Measurements from ENCODE around the gene FAM162B. TPM values are rescaled to one million over a fixed set of nuclear protein-coding genes. Genes with fewer than 3 reads are reported as not detected.

FAM162B gene
- total RNA-seq (12.3 TPM), polyA plus RNA-seq (ENCODE audit: insufficient read depth in 1 of 8, insufficient read length in 8 of 8, low replicate concordance in 1 of 8) (1 to 10 TPM; 4.6 to 9.3 (median 6.8) TPM)
- long read RNA-seq, donor 1, partial matches to known transcripts: 0 of 4 reads
- long read RNA-seq, donor 1, other reads (novel, unspliced or antisense): 0 of 4 reads
- long read RNA-seq, donor 2: 0 reads
- long read RNA-seq, donor 3, transcript FAM162B-201 (4 exons, 1,036 nt): major isoform, 6 of 6 reads
- long read RNA-seq, donor 3, partial matches to known transcripts: 0 of 6 reads
- long read RNA-seq, donor 3, other reads (novel, unspliced or antisense): 0 of 6 reads
- long read RNA-seq, donor 4, partial matches to known transcripts: 0 of 4 reads
- long read RNA-seq, donor 4, other reads (novel, unspliced or antisense): 0 of 4 reads
- long read RNA-seq, donor 5, transcript FAM162B-201 (4 exons, 1,036 nt): major isoform, 8 of 8 reads
- long read RNA-seq, donor 5, partial matches to known transcripts: 0 of 8 reads
- long read RNA-seq, donor 5, other reads (novel, unspliced or antisense): 0 of 8 reads
- long read RNA-seq, donor 6, partial matches to known transcripts: 0 of 3 reads
- long read RNA-seq, donor 6, other reads (novel, unspliced or antisense): 0 of 3 reads
- long read RNA-seq, donor 7, partial matches to known transcripts: 0 of 4 reads
- long read RNA-seq, donor 7, other reads (novel, unspliced or antisense): 0 of 4 reads
- long read RNA-seq, donor 8, partial matches to known transcripts: 0 of 2 reads
- long read RNA-seq, donor 8, other reads (novel, unspliced or antisense): 0 of 2 reads
- long read RNA-seq, donor 9, partial matches to known transcripts: 0 of 1 reads
- long read RNA-seq, donor 9, other reads (novel, unspliced or antisense): 0 of 1 reads
- long read RNA-seq, donor 10, partial matches to known transcripts: 5 of 8 reads
- long read RNA-seq, donor 10, other reads (novel, unspliced or antisense): 0 of 8 reads
- long read RNA-seq, donor 11, transcript FAM162B-201 (4 exons, 1,036 nt): major isoform, 8 of 8 reads
- long read RNA-seq, donor 11, partial matches to known transcripts: 0 of 8 reads
- long read RNA-seq, donor 11, other reads (novel, unspliced or antisense): 0 of 8 reads

DNA sequence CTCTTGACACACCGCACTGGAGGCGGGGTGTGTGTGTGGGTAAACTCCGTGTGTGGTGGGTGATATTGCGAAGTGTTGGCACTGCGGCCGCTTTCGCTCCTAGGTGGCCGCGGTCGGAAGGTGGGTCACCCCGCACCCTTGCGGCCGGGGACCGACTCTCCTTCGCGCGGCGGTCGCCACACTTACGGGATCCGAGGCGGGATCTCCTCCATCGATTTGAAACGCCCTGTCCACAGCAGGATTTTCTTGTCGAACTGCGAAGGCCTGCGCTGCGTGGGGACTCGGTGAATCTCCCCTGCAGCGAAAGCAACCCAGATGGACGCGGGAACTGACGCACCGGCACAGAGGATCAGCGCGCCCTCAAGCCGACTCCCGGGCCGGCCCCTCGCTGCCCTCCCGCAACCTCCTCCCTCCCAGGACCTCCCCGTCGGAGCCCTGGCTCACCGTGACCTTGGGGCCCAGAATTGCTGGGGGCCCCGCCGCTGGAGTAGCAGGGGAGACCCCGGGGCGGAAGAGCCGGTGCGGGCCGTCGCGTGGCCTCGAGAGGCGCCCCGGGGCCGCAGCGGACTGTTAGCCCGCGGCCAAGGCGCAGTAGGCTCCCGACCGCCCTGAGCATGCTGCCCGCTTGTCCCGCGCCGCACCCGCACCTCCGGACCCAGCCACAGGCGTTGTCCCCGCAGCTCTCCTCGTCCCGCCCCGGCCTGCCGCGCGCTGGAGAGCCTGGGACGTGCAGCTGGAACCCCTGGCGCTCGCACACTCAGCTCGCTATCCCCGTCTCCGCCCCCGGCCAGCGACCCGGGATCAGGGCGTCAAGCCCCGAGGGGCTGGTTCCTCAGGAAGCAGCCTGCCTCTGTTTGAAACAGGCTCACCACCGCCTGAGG lies at the start of gene FAM162B:
TSS of gene FAM162B (minus strand) at position 759 of the 881 bp plus-strand sequence. CDS start at position 616, 143 bp downstream.
- H3K4me1 ChIP-seq (ENCODE audit: control insufficient read depth, insufficient read depth, low read length): peaks cover 3% of the 10 kb centered on the region
- WGBS (ENCODE audit: insufficient coverage): under 1% methylated on average over 78 of the region's 89 CpGs
- H3K9me3 ChIP-seq (replicated peaks; ENCODE audit: control insufficient read depth, low read depth, low read length): no peaks in the 10 kb centered on the region
- peak within 1 kb of the TSS; percentile 52 for H3K4me3 ChIP-seq (ENCODE audit: low read length)
- peak; percentile 77 for DNase-seq
- H3K27ac ChIP-seq (ENCODE audit: low read length): no peak within 1 kb of the TSS
- H3K27me3 ChIP-seq (ENCODE audit: control insufficient read depth, insufficient read depth, low read length): peaks cover 27% of the 10 kb centered on the region
- no peaks in the 10 kb centered on the region for H3K36me3 ChIP-seq (ENCODE audit: control insufficient read depth, insufficient read depth, low read length)

DNA sequence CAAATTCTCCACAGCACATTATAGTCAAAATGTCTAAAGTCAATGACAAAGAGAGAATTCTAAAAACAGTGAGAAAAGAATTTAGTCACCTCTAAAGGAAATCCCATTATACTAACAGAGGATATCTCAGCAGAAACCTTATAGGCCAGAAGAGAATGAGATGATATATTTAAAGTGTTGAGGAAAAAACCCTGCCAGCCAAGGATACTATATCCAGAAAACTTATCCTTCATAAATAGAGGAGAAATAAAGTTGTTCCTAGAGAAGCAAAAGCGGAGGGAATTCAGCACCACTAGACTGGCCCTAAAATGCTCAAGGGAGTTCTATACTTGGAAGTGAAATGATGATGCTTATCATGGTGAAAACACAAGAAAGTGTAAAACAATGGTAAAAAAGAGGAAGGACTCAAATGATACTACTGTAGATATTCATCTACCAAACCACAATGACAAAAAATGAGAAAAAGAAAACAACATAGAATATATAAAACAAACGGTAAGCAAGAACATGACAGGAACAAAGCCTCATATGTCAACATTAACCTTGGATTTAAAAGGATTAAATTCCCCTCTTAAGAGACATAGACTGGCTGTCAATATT lies 46.6 kb upstream of the FAM162B start:
- Histone ChIP-seq H3K9me3 (replicated peaks; ENCODE audit: control insufficient read depth, low read depth, low read length) (no peaks in the 10 kb centered on the region), H3K27me3 (ENCODE audit: control insufficient read depth, insufficient read depth, low read length) (no peaks in the 10 kb centered on the region), H3K4me3 (ENCODE audit: low read length) (no peak overlapping the region), H3K36me3 (ENCODE audit: control insufficient read depth, insufficient read depth, low read length) (no peaks in the 10 kb centered on the region), H3K27ac (ENCODE audit: low read length) (no peak overlapping the region), H3K4me1 (ENCODE audit: control insufficient read depth, insufficient read depth, low read length) (no peaks in the 10 kb centered on the region)
- no CpG with 5 or more reads among the region's 2 CpGs for WGBS (ENCODE audit: insufficient coverage)
- no peak for DNase-seq

DNA sequence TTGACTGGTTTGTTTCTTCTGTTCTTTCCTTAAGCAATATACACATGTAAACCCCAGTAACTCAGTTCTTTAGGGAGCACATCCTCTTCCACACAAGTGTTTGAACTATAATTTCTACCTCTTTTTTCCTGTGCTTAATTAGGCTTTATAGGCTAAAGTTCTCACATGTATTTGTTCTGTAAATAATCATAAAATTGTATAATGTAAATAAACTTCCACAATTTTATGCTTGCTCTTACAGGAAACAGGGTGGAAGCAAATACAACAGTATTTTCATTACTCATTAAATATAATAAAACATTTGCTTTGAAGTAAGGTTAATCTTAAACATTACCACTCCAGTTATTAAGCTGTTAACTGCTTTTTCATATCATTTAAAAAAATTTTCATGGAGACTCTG lies 36.5 kb upstream of the FAM162B start:
- no peaks in the 10 kb centered on the region for H3K4me1 ChIP-seq (ENCODE audit: control insufficient read depth, insufficient read depth, low read length)
- DNase-seq: no peak
- H3K4me3 ChIP-seq (ENCODE audit: low read length): no peak overlapping the region
- no peaks in the 10 kb centered on the region for H3K9me3 ChIP-seq (replicated peaks; ENCODE audit: control insufficient read depth, low read depth, low read length)
- no peaks in the 10 kb centered on the region for H3K36me3 ChIP-seq (ENCODE audit: control insufficient read depth, insufficient read depth, low read length)
- no peaks in the 10 kb centered on the region for H3K27me3 ChIP-seq (ENCODE audit: control insufficient read depth, insufficient read depth, low read length)
- no peak overlapping the region for H3K27ac ChIP-seq (ENCODE audit: low read length)

DNA sequence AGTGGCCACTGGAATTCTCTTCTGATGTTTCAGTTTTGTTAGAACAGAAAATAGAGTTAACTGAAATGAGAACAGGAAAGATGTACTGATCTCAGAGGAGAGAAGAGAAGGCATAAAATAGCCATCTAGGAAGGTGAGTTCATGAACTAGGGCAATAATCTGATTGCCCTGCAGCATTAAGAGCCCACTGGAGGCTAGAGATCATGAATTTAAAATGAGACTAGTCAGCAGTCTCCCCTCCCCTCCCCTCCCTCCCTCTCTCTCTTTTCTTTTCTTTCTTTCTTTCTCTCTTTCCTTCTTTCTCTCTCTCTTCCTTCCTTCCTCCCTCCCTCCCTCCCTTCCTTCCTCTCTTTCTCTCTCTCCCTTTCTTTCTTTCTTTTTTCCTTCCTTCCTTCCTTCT lies 34.4 kb upstream of the FAM162B start:
- H3K4me1 ChIP-seq (ENCODE audit: control insufficient read depth, insufficient read depth, low read length): no peaks in the 10 kb centered on the region
- no peaks in the 10 kb centered on the region for H3K27me3 ChIP-seq (ENCODE audit: control insufficient read depth, insufficient read depth, low read length)
- no peaks in the 10 kb centered on the region for H3K36me3 ChIP-seq (ENCODE audit: control insufficient read depth, insufficient read depth, low read length)
- no peak overlapping the region for H3K4me3 ChIP-seq (ENCODE audit: low read length)
- no peaks in the 10 kb centered on the region for H3K9me3 ChIP-seq (replicated peaks; ENCODE audit: control insufficient read depth, low read depth, low read length)
- no peak overlapping the region for H3K27ac ChIP-seq (ENCODE audit: low read length)
- DNase-seq: no peak

DNA sequence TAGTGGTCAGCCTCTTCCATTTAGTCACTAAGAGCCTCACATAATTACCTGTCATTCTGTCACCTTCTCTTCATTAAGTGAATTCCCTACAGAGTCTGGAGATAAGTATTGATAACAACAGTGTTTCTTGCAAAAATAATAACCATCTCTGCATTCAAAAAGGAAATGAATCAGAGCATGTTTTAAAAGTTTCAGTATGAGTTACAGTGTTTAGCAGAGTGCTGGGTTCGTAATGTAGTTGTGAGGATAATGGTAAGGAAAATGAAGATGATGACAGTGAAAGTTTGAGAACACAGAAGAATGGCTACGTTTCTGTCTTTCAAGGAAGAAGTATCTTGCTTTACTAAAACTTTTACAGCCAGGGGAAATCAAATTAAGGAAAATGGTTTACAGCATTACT lies 32.1 kb upstream of the FAM162B start:
- no peaks in the 10 kb centered on the region for H3K36me3 ChIP-seq (ENCODE audit: control insufficient read depth, insufficient read depth, low read length)
- no peaks in the 10 kb centered on the region for H3K27me3 ChIP-seq (ENCODE audit: control insufficient read depth, insufficient read depth, low read length)
- H3K27ac ChIP-seq (ENCODE audit: low read length): no peak overlapping the region
- no peaks in the 10 kb centered on the region for H3K4me1 ChIP-seq (ENCODE audit: control insufficient read depth, insufficient read depth, low read length)
- no CpG with 5 or more reads among the region's 2 CpGs for WGBS (ENCODE audit: insufficient coverage)
- H3K4me3 ChIP-seq (ENCODE audit: low read length): no peak overlapping the region
- H3K9me3 ChIP-seq (replicated peaks; ENCODE audit: control insufficient read depth, low read depth, low read length): no peaks in the 10 kb centered on the region
- DNase-seq: no peak

DNA sequence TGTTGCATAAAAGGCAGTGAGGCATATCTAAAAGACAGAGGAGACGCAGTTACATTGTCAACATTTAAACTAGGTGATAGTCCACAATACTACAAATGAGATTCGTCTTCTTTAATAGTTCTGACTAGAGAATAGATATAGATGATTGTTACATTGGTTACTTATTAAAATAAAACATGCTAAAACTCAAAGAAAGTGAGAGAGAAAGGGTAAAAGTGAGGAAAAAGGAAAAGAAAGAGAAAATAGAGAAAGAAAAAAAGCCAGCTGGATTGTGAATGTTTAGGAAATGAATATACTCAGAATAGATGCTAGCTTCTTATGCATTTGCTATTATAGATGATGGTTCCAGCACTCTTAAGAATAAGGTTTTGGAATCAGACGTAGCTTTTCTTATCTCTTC lies 27.7 kb upstream of the FAM162B start:
- Histone ChIP-seq H3K27me3 (ENCODE audit: control insufficient read depth, insufficient read depth, low read length) (no peaks in the 10 kb centered on the region), H3K27ac (ENCODE audit: low read length) (no peak overlapping the region), H3K36me3 (ENCODE audit: control insufficient read depth, insufficient read depth, low read length) (no peaks in the 10 kb centered on the region), H3K4me3 (ENCODE audit: low read length) (no peak overlapping the region), H3K4me1 (ENCODE audit: control insufficient read depth, insufficient read depth, low read length) (no peaks in the 10 kb centered on the region), H3K9me3 (replicated peaks; ENCODE audit: control insufficient read depth, low read depth, low read length) (no peaks in the 10 kb centered on the region)
- WGBS (ENCODE audit: insufficient coverage): no CpG with 5 or more reads among the region's 3 CpGs
- no peak for DNase-seq

DNA sequence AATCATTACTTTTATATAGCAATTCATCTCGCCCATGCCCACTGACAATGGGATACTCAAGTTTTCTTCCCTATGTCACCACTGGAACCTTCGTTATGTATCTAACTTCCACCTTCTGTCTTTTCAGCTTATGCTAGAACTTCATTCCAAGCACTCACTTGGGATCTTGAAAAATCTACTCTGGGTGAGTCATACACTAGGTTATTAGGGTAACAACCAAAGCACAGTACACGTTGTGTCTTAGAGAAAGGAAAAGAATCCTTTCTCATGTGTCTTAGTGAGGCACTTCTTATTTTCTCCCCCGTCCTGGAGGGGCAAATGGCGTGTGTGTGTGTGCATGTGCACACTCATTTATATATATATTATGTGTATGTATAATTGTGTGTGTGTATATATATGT lies 18.3 kb upstream of the FAM162B start:
- Histone ChIP-seq H3K36me3 (ENCODE audit: control insufficient read depth, insufficient read depth, low read length) (no peaks in the 10 kb centered on the region), H3K9me3 (replicated peaks; ENCODE audit: control insufficient read depth, low read depth, low read length) (no peaks in the 10 kb centered on the region), H3K27me3 (ENCODE audit: control insufficient read depth, insufficient read depth, low read length) (no peaks in the 10 kb centered on the region), H3K4me3 (ENCODE audit: low read length) (no peak overlapping the region), H3K4me1 (ENCODE audit: control insufficient read depth, insufficient read depth, low read length) (no peaks in the 10 kb centered on the region), H3K27ac (ENCODE audit: low read length) (no peak overlapping the region)
- DNase-seq: no peak
- 74% methylated on average over 2 of the region's 5 CpGs for WGBS (ENCODE audit: insufficient coverage)

DNA sequence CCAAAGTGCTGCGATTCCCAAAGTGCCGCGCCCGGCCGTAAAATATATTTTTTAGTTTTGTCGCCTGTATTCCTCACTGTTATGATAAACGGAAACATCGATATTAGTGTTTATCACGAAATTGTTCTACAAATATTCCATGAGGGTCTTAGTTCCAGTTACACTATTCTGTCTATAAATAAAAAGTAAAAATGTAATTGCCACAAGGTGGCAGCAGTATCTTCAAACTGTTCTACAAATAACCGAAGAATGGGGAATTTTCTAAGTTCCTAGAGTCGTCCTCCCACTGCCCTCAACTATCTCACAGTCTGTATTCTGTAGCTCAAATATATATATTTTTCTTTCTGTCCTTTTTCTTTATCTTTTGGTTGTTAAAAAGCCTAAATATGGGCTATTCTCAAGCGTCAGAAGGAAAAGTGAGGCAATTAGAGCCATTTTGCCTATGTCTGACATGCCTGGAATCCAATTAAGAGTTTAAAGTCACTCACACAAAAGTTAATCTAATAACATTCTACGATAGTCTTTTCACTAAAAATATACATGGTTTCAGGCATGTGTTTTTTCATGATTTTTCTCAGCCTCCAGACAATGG lies 14.2 kb upstream of the FAM162B start:
- H3K9me3 ChIP-seq (replicated peaks; ENCODE audit: control insufficient read depth, low read depth, low read length): no peaks in the 10 kb centered on the region
- H3K4me3 ChIP-seq (ENCODE audit: low read length): no peak overlapping the region
- no peaks in the 10 kb centered on the region for H3K36me3 ChIP-seq (ENCODE audit: control insufficient read depth, insufficient read depth, low read length)
- peak; percentile 61 for DNase-seq
- no peaks in the 10 kb centered on the region for H3K27me3 ChIP-seq (ENCODE audit: control insufficient read depth, insufficient read depth, low read length)
- no peaks in the 10 kb centered on the region for H3K4me1 ChIP-seq (ENCODE audit: control insufficient read depth, insufficient read depth, low read length)
- H3K27ac ChIP-seq (ENCODE audit: low read length): no peak overlapping the region
- no CpG with 5 or more reads among the region's 13 CpGs for WGBS (ENCODE audit: insufficient coverage)

DNA sequence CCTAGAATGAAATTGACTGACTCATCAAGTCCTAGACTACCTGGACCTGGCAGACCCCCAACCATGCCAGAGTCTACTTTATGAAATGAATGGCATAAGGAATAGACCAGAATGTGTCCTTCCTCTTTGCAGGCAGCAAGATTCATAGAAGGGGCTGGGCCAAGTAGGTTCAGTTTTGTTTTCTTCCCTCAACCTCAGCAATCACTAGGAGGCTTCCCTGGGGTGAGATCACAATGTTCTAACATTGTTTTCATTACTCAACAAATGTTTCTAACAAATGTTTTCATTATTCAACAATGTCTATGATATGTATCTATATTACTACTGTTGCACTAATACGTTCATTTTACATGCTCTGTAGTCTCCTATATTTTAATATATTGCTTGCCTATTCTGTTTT lies 8.4 kb upstream of the FAM162B start:
- no peak overlapping the region for H3K4me3 ChIP-seq (ENCODE audit: low read length)
- H3K27ac ChIP-seq (ENCODE audit: low read length): no peak overlapping the region
- no peaks in the 10 kb centered on the region for H3K27me3 ChIP-seq (ENCODE audit: control insufficient read depth, insufficient read depth, low read length)
- no CpG with 5 or more reads among the region's 1 CpG for WGBS (ENCODE audit: insufficient coverage)
- no peaks in the 10 kb centered on the region for H3K9me3 ChIP-seq (replicated peaks; ENCODE audit: control insufficient read depth, low read depth, low read length)
- H3K4me1 ChIP-seq (ENCODE audit: control insufficient read depth, insufficient read depth, low read length): no peaks in the 10 kb centered on the region
- H3K36me3 ChIP-seq (ENCODE audit: control insufficient read depth, insufficient read depth, low read length): no peaks in the 10 kb centered on the region
- peak; percentile 13 for DNase-seq
